GM21576 (cell line): ENCODE data around the gene TTC28.
"Not testable (repeated sequence)": the region's sequence is repeated elsewhere in the genome, so short reads cannot be mapped to it uniquely, and the experiment has no call there.

ENCODE experiments used
- ATAC-seq: cut with Tn5 transposase; IDR thresholded peaks from one replicate; pipeline ENCODE4 v1.9.1; 2021; ENCODE audit warnings: mild to moderate bottlenecking, moderate library complexity; ENCODE audit not compliant: unreplicated experiment

TTC28 gene

GRCh38 chr22:28245579-28246224 lies 433.9 kb downstream of the TTC28 start:
- ATAC-seq, result no peak

DNA sequence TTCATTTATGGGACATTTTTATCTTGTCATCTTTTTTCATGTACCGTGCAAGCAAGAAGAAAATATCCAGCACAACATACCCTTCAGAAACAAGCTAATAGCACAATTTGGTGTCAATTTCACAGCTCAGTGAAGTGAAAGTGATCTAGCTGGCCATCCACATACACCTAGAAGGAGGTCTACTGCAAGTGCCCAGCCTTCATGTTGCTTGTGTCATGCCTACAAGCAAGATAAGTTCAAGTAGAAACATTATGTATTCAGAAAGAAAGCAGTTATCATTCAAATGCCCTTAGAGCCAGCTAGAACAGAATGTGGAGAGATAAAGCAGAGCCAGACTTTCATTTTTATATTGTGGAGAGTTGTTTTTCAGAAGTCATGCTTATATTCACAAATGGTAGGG lies 434.9 kb downstream of the TTC28 start:
- ATAC-seq, result no peak

- ATAC-seq, result no peak
Observed at GRCh38 chr22:28243539-28243938, 436.1 kb downstream of the TTC28 start.

DNA sequence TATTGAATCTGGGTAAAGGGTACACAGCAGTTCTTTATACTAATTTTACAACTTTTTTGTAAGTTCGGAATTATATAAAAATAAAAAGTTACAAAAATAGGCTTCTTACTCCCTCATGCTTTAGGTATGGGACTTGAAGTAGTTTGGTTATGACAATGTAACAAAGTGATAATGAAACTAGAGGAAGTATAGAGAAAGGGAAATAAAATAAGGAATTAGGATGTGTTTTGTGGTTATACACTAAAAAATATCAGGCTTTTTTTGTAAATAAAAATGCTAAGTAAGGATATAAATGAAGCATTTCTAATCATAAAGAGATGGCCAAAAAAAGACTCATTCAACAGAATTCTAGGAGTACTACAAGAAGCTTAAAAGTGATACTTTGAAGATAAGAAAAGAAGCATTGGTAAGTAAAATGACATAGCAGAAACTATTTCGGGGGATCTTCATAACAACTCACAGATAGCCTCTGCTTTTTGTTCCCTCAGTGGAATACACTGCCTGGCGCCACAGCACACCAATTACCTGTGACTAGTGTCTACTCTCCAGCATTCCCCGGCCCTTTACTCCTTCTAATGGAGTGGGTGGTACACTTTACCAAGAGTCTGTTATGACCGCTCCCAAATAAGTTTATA lies 437.9 kb downstream of the TTC28 start:
- ATAC-seq, result no peak

DNA sequence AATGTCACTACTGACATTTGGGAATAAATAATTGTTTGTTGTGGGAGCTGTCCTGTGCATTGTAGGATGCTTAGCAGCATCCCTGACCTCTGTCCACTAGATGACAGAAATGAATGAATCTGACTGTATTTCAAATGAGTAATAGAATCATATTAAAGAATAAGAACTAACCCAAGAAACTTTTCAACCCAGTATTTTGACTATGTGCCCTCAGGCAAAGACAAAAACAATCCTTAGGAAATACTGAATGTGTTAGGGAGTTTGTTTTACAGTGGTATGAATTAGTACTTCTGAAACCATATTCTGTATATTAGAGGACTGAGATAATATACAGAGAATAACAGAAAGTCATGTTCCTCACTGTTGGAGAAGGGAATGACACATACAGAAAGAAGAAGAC lies 439.7 kb downstream of the TTC28 start:
- ATAC-seq, result no peak

GRCh38 chr22:28237783-28238182 lies 441.9 kb downstream of the TTC28 start:
- no peak for ATAC-seq

DNA sequence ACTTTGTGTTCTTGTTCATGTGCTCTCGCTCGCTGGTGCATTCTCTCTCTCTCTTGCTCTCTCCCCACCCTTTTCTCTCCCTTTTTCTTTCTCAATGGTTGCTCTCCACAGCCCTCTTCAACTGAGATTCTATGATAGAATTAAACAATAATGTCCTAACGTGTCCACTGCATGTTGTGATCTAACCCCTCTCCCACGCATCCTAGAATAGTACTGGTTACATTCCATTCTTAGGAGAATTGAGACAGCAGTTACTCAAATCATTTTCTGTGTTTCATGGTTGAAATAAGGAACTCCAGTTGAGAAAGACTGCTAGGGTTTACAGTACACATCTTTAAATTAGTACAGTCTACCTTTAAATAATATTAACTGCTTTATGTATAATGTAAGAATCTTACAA lies 442.5 kb downstream of the TTC28 start:
- no peak for ATAC-seq

- ATAC-seq, result no peak
Observed at GRCh38 chr22:28232204-28232603, 447.4 kb downstream of the TTC28 start.

- no peak for ATAC-seq
Observed at GRCh38 chr22:28231441-28231840, 448.2 kb downstream of the TTC28 start.

GRCh38 chr22:28230671-28231070 lies 449.0 kb downstream of the TTC28 start:
- no peak for ATAC-seq

DNA sequence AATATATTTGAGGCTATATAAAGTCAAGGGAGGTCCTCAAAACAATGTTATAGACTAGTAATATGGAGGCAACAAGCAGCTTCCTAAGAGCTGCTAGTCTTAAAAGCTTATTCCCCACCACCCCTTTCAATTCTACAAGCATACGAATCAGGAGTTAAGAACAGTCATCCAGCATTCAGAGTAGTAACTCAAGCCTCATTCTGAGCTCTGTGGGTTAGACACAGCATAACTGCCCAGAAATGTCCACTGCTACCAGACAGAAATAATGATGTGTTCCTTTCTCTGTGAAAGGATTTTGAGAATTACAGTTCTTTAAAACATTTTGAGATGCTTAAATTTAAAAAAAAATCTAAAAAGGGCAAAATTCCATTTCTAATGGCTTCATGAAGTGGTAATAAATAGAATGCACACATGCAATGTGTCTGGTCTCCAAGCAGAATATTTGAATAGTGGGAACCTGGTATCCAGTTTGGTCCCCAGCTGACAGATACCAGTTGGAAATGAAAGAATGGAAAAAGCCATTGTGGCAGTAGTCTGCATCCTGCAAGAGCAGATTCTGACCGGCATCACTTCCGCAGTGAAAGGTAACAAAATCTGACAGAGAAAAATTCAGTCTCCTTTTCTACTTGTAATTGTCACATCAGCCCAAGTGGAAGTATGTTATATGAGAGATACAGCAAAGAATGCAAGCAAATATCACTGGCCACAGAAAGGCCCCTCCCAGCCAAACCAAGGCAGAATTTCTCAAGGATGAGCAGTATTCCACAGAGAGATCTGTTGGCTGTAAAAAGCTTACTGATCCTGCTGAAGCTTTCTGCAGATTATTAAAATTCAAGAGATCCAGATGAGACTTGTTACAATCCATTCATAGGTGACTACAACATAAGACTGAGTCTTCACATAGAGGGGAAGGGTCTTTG lies 449.8 kb downstream of the TTC28 start:
- no peak for ATAC-seq

DNA sequence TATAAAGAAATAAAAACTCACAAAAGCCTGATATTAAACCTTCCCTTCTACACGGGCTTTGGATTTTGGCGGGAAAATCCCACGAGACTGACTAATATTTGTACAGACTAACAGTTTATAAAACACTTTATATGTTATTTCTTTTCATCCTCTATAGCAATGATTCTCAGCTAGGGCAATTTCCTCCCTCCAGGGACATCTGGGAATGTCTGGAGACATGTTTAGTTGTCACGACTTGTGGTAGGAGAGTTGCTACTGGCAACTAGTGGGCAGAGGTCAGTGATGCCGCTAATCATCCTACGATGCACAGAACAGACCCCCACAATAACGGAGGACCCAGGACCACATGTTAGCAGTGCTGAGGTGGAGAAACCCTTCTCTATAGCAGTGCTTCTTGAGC lies 455.8 kb downstream of the TTC28 start:
- no peak for ATAC-seq

- ATAC-seq, result no peak
Observed at GRCh38 chr22:28222976-28223745, 456.5 kb downstream of the TTC28 start.

GRCh38 chr22:28222571-28222970 lies 457.1 kb downstream of the TTC28 start:
- ATAC-seq, result no peak

GRCh38 chr22:28222052-28222451 lies 457.6 kb downstream of the TTC28 start:
- no peak for ATAC-seq

GRCh38 chr22:28220626-28221363 lies 458.8 kb downstream of the TTC28 start:
- ATAC-seq, result no peak

DNA sequence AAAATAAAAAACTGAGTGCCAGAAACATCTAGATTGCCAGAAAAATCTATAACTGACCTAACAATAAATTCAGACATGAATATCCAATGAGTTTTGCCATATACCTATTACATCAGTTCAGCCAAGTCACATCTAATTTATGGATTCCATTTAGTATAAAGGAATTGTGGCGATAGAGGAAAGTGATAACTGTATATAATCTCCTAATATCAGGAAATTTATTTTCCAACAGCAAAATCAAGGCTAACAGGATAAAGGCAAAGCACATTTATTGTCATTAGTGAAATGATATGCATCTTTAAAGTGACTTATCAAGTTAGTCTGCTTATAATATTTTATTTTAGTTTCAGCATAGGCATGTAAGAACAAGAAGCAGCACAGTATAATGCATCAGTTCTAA lies 462.4 kb downstream of the TTC28 start:
- no peak for ATAC-seq

DNA sequence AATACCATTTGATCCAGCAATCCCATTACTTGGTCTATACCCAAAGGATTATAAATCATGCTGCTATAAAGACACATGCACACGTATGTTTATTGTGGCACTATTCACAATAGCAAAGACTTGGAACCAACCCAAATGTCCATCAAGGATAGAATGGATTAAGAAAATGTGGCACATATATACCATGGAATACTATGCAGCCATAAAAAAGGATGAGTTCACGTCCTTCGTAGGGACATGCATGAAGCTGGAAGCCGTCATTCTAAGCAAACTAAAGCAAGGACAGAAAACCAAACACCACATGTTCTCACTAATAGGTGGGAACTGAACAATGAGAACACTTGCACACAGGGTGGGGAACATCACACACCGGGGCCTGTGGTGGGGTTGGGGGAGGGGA lies 464.9 kb downstream of the TTC28 start:
- ATAC-seq, result not testable (repeated sequence)

GRCh38 chr22:28209457-28209856 lies 470.2 kb downstream of the TTC28 start:
- not testable (repeated sequence) for ATAC-seq

DNA sequence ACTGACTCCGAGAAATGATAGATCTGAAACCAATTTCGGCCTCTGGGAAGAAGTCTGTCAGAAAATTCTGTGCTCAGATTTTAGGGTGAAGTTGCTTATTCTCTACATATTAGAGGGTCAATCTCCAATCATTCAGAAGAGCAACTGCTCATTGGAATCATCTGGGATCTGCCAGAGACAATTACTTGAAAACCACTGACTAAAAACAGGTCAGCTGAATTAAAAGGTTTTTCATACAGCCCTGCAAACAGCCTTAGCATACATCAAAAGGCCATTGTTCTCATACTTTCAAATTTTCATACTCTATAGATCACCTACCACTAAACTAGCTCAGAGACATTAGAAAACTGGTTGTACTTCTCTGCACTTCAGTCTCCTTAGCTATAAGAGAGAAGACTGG lies 470.9 kb downstream of the TTC28 start:
- no peak for ATAC-seq
